H1 (cell line): ENCODE data around the gene CHCHD3. TPM values are rescaled to one million over a fixed set of nuclear protein-coding genes. Genes with fewer than 3 reads are reported as not detected.

Source experiments
- CTCF ChIA-PET: fragments of 300-600 bp; sonication (Branson Sonifier 250); formaldehyde crosslinking; loops from one replicate; lab custom pipeline; 2021; ENCODE audit not compliant: partially characterized antibody; lab: Charles Lee
- POLR2A ChIA-PET: fragments of 300-600 bp; sonication (Branson Sonifier 250); formaldehyde crosslinking; loops from one replicate; lab custom pipeline; 2021; ENCODE audit warnings: inconsistent platforms; ENCODE audit not compliant: partially characterized antibody; lab: Charles Lee
- DNase-seq, 2 experiments: peaks; one replicate each; pipeline versions ENCODE4 v3.0.0 to v3.0.0-alpha.2; 2010 to 2022; ENCODE audit warnings: low spot score in 2 of 2, low read depth in 1 of 2, mixed read lengths in 1 of 2
- FAIRE-seq: peaks from 2 replicates; lab custom pipeline; 2011; peaks lifted over from hg19 to GRCh38; lab: Jason Lieb, UNC
- H2AFZ ChIP-seq: 2 replicates; pipeline ENCODE4 v1.8.1; 2012; ENCODE audit warnings: low read length, inconsistent platforms
- H2AK5ac ChIP-seq: 2 replicates; pipeline ENCODE4 v1.6.1; 2013; ENCODE audit warnings: low read depth, low read length
- H2BK120ac ChIP-seq: replicated peaks from 2 replicates; pipeline ENCODE3; 2013; ENCODE audit warnings: low read depth, low read length, inconsistent platforms
- H2BK12ac ChIP-seq: 2 replicates; pipeline ENCODE4 v1.6.1; 2013; ENCODE audit warnings: low read depth, low read length
- H2BK15ac ChIP-seq: 2 replicates; pipeline ENCODE4 v1.6.1; 2013; ENCODE audit warnings: low read length
- H2BK20ac ChIP-seq: 2 replicates; pipeline ENCODE4 v1.6.1; 2013; ENCODE audit warnings: low read length
- H2BK5ac ChIP-seq: 2 replicates; pipeline ENCODE4 v1.6.1; 2013; ENCODE audit warnings: low read depth, low read length
- H3K14ac ChIP-seq: 2 replicates; pipeline ENCODE4 v1.6.1; 2013; ENCODE audit warnings: inconsistent platforms; ENCODE audit not compliant: insufficient read length
- H3K18ac ChIP-seq: 2 replicates; pipeline ENCODE4 v1.6.1; 2013; ENCODE audit warnings: low read length; ENCODE audit errors: extremely low read depth
- H3K23ac ChIP-seq: 2 replicates; pipeline ENCODE4 v1.6.1; 2013; ENCODE audit warnings: inconsistent platforms; ENCODE audit not compliant: insufficient read length
- H3K23me2 ChIP-seq: 2 replicates; pipeline ENCODE4 v1.6.1; 2013; ENCODE audit warnings: low read depth, low read length
- H3K27ac ChIP-seq: 2 replicates; pipeline ENCODE4 v1.6.1; 2011; ENCODE audit warnings: low read depth, low read length, inconsistent platforms
- H3K27me3 ChIP-seq, 4 experiments: replicated peaks in 1 of 4; 1 replicate in 1 of 4; 2 replicates in 3 of 4; pipeline versions ENCODE4 v1.6.1 to v1.8.1; 2011 to 2013; ENCODE audit warnings: low read length in 3 of 4, mild to moderate bottlenecking in 3 of 4, inconsistent platforms in 2 of 4, mixed read lengths in 2 of 4, moderate library complexity in 1 of 4; ENCODE audit not compliant: control insufficient read depth in 3 of 4, insufficient read depth in 3 of 4; ENCODE audit errors: extremely low read depth in 1 of 4
- H3K36me3 ChIP-seq, 4 experiments: 2 replicates each; pipeline versions ENCODE4 v1.6.1 to v1.8.1; 2011 to 2013; ENCODE audit warnings: mild to moderate bottlenecking in 4 of 4, low read length in 3 of 4, moderate library complexity in 2 of 4, control low read depth in 1 of 4, inconsistent platforms in 1 of 4; ENCODE audit not compliant: insufficient read depth in 4 of 4, control insufficient read depth in 2 of 4
- H3K4ac ChIP-seq: replicated peaks from 2 replicates; pipeline ENCODE3; 2013; ENCODE audit warnings: low read length, low read depth, mixed read lengths, inconsistent platforms; ENCODE audit not compliant: insufficient read length
- H3K4me1 ChIP-seq, 4 experiments: replicated peaks in 1 of 4; 1 replicate in 1 of 4; 2 replicates in 3 of 4; pipeline versions ENCODE4 v1.6.1 to v1.8.1; 2011 to 2013; ENCODE audit warnings: low read length in 3 of 4, inconsistent platforms in 2 of 4, mixed read lengths in 1 of 4; ENCODE audit not compliant: insufficient read depth in 4 of 4, control insufficient read depth in 3 of 4
- H3K4me2 ChIP-seq, 2 experiments: 2 replicates each; pipeline versions ENCODE4 v1.6.1 to v1.8.1; 2011 to 2013; ENCODE audit warnings: low read depth in 2 of 2, low read length in 2 of 2, control low read depth in 1 of 2, inconsistent platforms in 1 of 2, mild to moderate bottlenecking in 1 of 2; ENCODE audit not compliant: insufficient read depth in 1 of 2
- H3K4me3 ChIP-seq, 4 experiments: fragments of 200-600, 300-600 bp in 1 of 4; sonication (generic), shearing (Covaris generic), sonication (Bioruptor Twin) in 1 of 4; 2 replicates each; pipeline versions ENCODE4 v1.5.1 to v1.8.1; 2011 to 2016; ENCODE audit warnings: low read length in 4 of 4, low read depth in 3 of 4, control low read depth in 2 of 4, inconsistent platforms in 2 of 4, mild to moderate bottlenecking in 2 of 4, mixed read lengths in 1 of 4, moderate library complexity in 1 of 4; ENCODE audit not compliant: insufficient read depth in 2 of 4; ENCODE audit errors: extremely low read depth in 1 of 4
- H3K56ac ChIP-seq: replicated peaks from 2 replicates; pipeline ENCODE3; 2013; ENCODE audit warnings: low read depth, mild to moderate bottlenecking, mixed read lengths, low read length, inconsistent platforms; ENCODE audit not compliant: insufficient read length
- H3K79me1 ChIP-seq: 2 replicates; pipeline ENCODE4 v1.6.1; 2013; ENCODE audit warnings: low read depth, low read length, control low read depth
- H3K79me2 ChIP-seq, 2 experiments: 2 replicates each; pipeline versions ENCODE4 v1.6.1 to v1.8.1; 2012 to 2013; ENCODE audit warnings: low read length in 2 of 2, mild to moderate bottlenecking in 2 of 2, inconsistent platforms in 1 of 2; ENCODE audit not compliant: insufficient read depth in 2 of 2, control insufficient read depth in 1 of 2
- H3K9ac ChIP-seq, 4 experiments: replicated peaks in 1 of 4; 1 replicate in 1 of 4; 2 replicates in 3 of 4; pipeline versions ENCODE4 v1.6.1 to v1.8.1; 2011 to 2013; ENCODE audit warnings: low read depth in 3 of 4, low read length in 3 of 4, control low read depth in 2 of 4, mild to moderate bottlenecking in 2 of 4, moderate library complexity in 2 of 4, inconsistent platforms in 1 of 4; ENCODE audit errors: extremely low read depth in 1 of 4
- H3K9me3 ChIP-seq, 2 experiments: 2 replicates each; pipeline versions ENCODE4 v1.6.1 to v1.8.1; 2012 to 2013; ENCODE audit warnings: mild to moderate bottlenecking in 2 of 2, moderate library complexity in 2 of 2, control low read depth in 1 of 2, inconsistent platforms in 1 of 2, low read depth in 1 of 2, low read length in 1 of 2, mixed read lengths in 1 of 2; ENCODE audit not compliant: insufficient read depth in 2 of 2
- H4K20me1 ChIP-seq, 2 experiments: replicated peaks in 1 of 2; 2 replicates each; pipeline versions ENCODE3 to v1.8.1; 2011 to 2013; ENCODE audit warnings: inconsistent platforms in 2 of 2, low read length in 2 of 2, mild to moderate bottlenecking in 1 of 2; ENCODE audit not compliant: insufficient read depth in 2 of 2, control insufficient read depth in 1 of 2
- H4K5ac ChIP-seq: 2 replicates; pipeline ENCODE4 v1.6.1; 2013; ENCODE audit warnings: low read length, low read depth, mixed read lengths, inconsistent platforms; ENCODE audit not compliant: insufficient read length
- H4K8ac ChIP-seq: 2 replicates; pipeline ENCODE4 v1.8.0; 2013; ENCODE audit warnings: mild to moderate bottlenecking, moderate library complexity, low read length, inconsistent platforms; ENCODE audit not compliant: insufficient read depth; ENCODE audit errors: extremely low read depth
- H4K91ac ChIP-seq: replicated peaks from 2 replicates; pipeline ENCODE3; 2013; ENCODE audit warnings: low read length, mixed read lengths, inconsistent platforms; ENCODE audit not compliant: insufficient read length
- CBX5 ChIP-seq: fragments of 300-800, 300-1000 bp; sonication (generic); IDR thresholded peaks from 2 replicates; pipeline ENCODE4 v1.7.1; 2016; ENCODE audit warnings: antibody characterized with exemption, low read length, low read depth
- CHD1 ChIP-seq: IDR thresholded peaks from 2 replicates; pipeline ENCODE4 v1.6.1; 2012; ENCODE audit warnings: low read depth, low read length, improper control_type of control experiment
- CHD2 ChIP-seq: IDR thresholded peaks from 2 replicates; pipeline ENCODE4 v1.6.1; 2012; ENCODE audit warnings: low read length, improper control_type of control experiment
- CTBP2 ChIP-seq: IDR thresholded peaks from 2 replicates; pipeline ENCODE4 v1.7.0; 2011; ENCODE audit warnings: borderline replicate concordance, mild to moderate bottlenecking, moderate library complexity, mixed read lengths, low read length; ENCODE audit not compliant: insufficient read depth, insufficient read length
- GABPA ChIP-seq: IDR thresholded peaks from 2 replicates; pipeline ENCODE4 v1.6.1; 2011; ENCODE audit warnings: mild to moderate bottlenecking, low read length, moderate library complexity, borderline replicate concordance; ENCODE audit not compliant: insufficient read depth
- NRF1 ChIP-seq: IDR thresholded peaks from 2 replicates; pipeline ENCODE4 v1.6.1; 2011; ENCODE audit warnings: mild to moderate bottlenecking, low read depth, low read length, improper control_type of control experiment
- PHF8 ChIP-seq: fragments of 200-600 bp; sonication (generic); conservative IDR thresholded peaks from 2 replicates; pipeline ENCODE4 v1.7.1; 2012; ENCODE audit warnings: low read depth, mild to moderate bottlenecking, inconsistent platforms, low read length, moderate library complexity
- POLR2AphosphoS5 ChIP-seq: IDR thresholded peaks from 2 replicates; pipeline ENCODE4 v1.6.1; 2011; ENCODE audit warnings: low read depth, low read length
- RFX5 ChIP-seq: IDR thresholded peaks from 2 replicates; pipeline ENCODE4 v1.6.1; 2011; ENCODE audit warnings: low read depth, low read length, improper control_type of control experiment, borderline replicate concordance
- SAP30 ChIP-seq: fragments of 300-600 bp; sonication (generic); IDR thresholded peaks from 2 replicates; pipeline ENCODE4 v1.7.1; 2012; ENCODE audit warnings: low read length, moderate library complexity, mild to moderate bottlenecking, inconsistent platforms; ENCODE audit not compliant: insufficient read depth, insufficient replicate concordance
- SIX5 ChIP-seq: IDR thresholded peaks from 2 replicates; pipeline ENCODE4 v1.6.1; 2011; ENCODE audit warnings: mild to moderate bottlenecking, low read depth, low read length
- TEAD4 ChIP-seq: IDR thresholded peaks from 2 replicates; pipeline ENCODE4 v1.6.1; 2012; ENCODE audit warnings: low read depth, low read length, inconsistent platforms, mixed read lengths
- WGBS, 2 experiments: shearing (Covaris generic) in 1 of 2; methylation state at CpG; one replicate each; pipeline versions ENCODE4 v1.1.6 to v1.1.7; 2013 to 2015; ENCODE audit warnings: low lambda C conversion rate in 2 of 2, mixed read lengths in 2 of 2, inconsistent platforms in 1 of 2, low coverage in 1 of 2, missing lambda C conversion rate in 1 of 2; ENCODE audit not compliant: insufficient replicate concordance in 2 of 2, insufficient coverage in 1 of 2, insufficient read length in 1 of 2; ENCODE audit errors: extremely low coverage in 1 of 2, missing lambda C conversion rate in 1 of 2; 5-methylcytosine and 5-hydroxymethylcytosine counted together
- polyA plus RNA-seq, 7 experiments: library from polyadenylated mRNA; depleted of rRNA in 3 of 7; stranded (reverse) in 5 of 7; unstranded in 2 of 7; fragments of >200 nt in 5 of 7; fragments of 200-250 nt in 2 of 7; gene quantifications; 1 replicate in 5 of 7; 2 replicates in 1 of 7; 4 replicates in 1 of 7; pipeline versions ENCODE4 v1.2.1 to v1.2.3, GENCODE V29; 2011 to 2013; ENCODE audit warnings: missing spikeins in 2 of 7, mixed read lengths in 2 of 7
- total RNA-seq: library from RNA; stranded (reverse); fragmentation: NEBNext Ultra II Directional; extraction: Animal tissue kit (Norgen Biotek cat#: 25700); gene quantifications from 2 replicates; pipeline ENCODE4 v1.2.1, GENCODE V29; 2021

The CHCHD3 gene
- total and polyA plus RNA-seq, 2 of the 8 experiments (the other 6 are each of a cell fraction or from before 2014, with no cell fraction given), result 42.9 to 137 TPM

DNA sequence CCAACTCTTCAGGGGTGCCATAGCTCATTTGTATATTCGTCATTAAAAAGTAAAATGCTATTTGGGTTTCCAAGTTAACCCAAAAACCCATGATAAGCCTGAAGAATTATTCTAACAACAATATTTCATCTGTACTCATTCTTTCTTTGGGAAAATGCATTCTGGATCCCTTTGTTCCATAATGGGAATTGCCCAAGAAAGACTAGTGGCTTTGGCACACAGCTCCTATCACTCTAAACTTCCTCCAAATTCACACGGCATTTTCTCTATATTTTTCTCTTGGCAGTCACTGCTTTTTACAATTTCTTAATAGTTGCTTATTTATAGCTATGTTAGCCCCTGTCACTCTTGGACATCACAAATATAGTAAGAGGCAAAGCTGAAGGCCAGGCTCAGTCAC is 29.1 kb downstream of the CHCHD3 start:
- CTCF ChIA-PET, result interaction anchor here (0.7 to 1.9 kb wide), 4 partner anchors 87 to 342 kb away, joined by 3 to 7 read pairs (median 3); no protein-coding TSS in a partner anchor

More for the DNA sequence above, 29.1 kb downstream of the CHCHD3 start:
- Histone ChIP-seq H3K18ac (no peak overlapping the region), H3K36me3 (no peaks in the 10 kb centered on the region), H3K27ac (no peak overlapping the region), H3K4me1 (peaks cover 0 to 8% (median 2%) of the 10 kb centered on the region in 4 experiments; a peak in 5 of 7 replicates), H3K14ac (no peak overlapping the region), H3K4me3 (no peak overlapping the region), H3K79me1 (peaks cover 2% of the 10 kb centered on the region; the same call in 1 of the 2 replicates), H2BK5ac (no peak overlapping the region), H3K79me2 (peaks cover 13 to 93% of the 10 kb centered on the region in 2 experiments), H3K9me3 (no peaks in the 10 kb centered on the region), H3K27me3 (no peaks in the 10 kb centered on the region), H2AFZ (no peak overlapping the region), H3K23me2 (no peaks in the 10 kb centered on the region), H2BK20ac (no peak overlapping the region), H3K4ac (no peak overlapping the region), H4K91ac (no peak overlapping the region), H2BK120ac (no peak overlapping the region), H2AK5ac (no peak overlapping the region), H3K56ac (no peak overlapping the region), H3K4me2 (no peak overlapping the region), H3K23ac (no peak overlapping the region), H2BK15ac (no peak overlapping the region), H4K20me1 (peaks cover 17 to 18% of the 10 kb centered on the region in 2 experiments), H2BK12ac (no peak overlapping the region), H4K8ac (no peak overlapping the region), H3K9ac (no peak overlapping the region), H4K5ac (no peak overlapping the region)
- DNase-seq (no peak), FAIRE-seq (no peak)
- TF ChIP-seq GABPA (no peak), RFX5 (no peak), SAP30 (no peak), CHD1 (no peak), PHF8 (no peak), CHD2 (no peak), POLR2AphosphoS5 (no peak), TEAD4 (no peak), CTBP2 (no peak), SIX5 (no peak), NRF1 (no peak), CBX5 (no peak)
- POLR2A ChIA-PET, result interaction anchor here (0.6 to 1.6 kb wide), 2 partner anchors 10 to 12 kb away, joined by 3 read pairs; no protein-coding TSS in a partner anchor
- WGBS, 2 experiments, result 84% methylated on average over 2 of the region's 2 CpGs; no CpG with 5 or more reads in 1 of the 2 experiments
